GM21723 (cell line): Measurements from ENCODE around the gene XPO5.

Source experiments
- ATAC-seq: cut with Tn5 transposase; IDR thresholded peaks from one replicate; pipeline ENCODE4 v1.9.1; 2021; ENCODE audit warnings: mild to moderate bottlenecking, moderate library complexity; ENCODE audit not compliant: unreplicated experiment

The XPO5 gene

DNA sequence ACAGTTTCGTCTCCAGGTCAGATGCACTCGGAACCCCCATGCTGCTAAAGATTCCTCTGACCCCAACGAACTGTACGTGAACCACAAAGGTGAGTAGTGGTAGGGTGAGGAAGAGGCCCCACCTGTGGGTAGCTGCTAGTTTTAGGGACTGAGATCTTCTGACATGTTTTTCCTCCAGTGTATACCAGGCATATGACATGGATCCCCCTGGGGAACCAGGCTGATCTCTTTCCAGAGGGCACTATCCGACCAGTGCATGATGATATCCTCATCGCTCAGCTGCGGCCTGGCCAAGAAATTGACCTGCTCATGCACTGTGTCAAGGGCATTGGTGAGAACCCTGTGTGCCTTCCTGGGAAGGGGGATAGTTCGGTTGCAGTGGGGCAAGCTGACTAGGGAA is 55.7 kb downstream of the XPO5 start:
- ATAC-seq = no peak

DNA sequence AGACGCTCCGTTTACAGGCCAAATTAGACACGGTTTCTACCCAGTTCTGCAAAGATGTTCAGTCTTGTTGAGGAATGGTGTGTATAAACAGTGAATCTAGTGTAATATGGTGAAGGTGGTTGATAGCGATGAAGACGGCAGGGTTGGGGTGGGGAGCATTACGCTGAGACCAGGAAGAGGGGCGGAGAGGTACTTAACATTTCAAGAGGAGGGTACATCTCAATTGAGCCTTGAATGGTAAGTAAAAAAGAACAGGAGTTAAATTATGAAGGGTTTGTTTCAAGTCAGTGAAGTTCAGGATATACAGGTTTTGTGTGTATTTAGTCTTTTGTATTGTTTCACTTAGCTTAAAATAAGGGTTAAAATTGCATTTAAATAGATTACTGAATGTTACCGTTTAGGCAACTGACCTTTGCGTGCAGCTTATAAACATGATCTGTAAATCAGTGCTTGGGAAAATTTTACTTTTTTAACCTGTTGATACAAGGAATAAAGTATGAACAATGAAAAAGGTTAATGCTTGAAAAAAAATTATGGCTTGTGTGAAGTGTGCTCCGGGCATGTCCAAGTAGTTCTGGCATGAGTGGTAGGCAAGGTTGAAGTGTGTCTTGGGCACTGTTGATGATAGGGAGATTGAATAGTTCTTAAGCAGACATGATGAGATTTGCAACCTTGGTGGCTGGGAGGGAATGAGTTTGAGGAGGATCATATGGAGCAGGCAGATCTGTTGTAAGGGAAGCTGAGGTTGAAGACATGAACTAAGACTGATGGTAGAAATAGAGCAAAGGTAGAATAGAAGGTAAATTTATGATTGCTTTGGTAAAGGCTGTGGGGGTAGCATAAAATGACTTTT is 58.1 kb downstream of the XPO5 start:
- ATAC-seq = no peak

DNA sequence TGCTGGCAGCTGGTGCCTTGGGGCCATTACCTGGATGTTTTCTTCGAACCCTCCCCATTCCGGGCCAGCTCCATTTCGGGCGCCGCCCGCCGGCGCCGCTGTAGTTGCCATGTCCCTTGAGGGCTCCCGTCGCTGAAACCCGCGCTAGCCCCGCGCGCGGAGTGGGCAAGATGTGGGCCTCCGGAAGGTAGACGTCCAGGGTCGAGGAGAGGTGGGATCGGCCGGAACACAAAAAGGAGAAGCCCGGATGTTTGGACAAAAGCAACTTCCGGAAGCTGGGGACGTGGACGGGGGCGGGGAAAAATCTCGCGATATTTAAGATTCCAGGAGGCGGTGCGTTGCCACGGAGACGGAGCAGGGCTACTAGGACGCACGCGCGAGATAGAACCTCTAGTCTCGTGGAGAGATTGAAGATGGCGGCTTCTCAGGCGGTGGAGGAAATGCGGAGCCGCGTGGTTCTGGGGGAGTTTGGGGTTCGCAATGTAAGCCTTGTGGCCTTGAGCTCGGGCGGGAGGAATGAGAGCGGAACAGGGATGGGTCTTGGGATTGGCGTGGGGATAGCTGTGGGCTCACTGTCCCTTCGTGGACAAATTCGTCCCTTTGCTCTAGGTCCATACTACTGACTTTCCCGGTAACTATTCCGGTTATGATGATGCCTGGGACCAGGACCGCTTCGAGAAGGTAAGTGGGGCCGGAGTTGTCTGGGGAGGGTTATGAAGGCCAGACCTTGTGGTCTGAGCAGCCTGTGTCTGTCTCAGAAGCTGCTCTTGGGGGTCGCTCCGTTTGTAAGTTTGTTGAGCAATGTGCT is 58.9 kb downstream of the XPO5 start, which contains the start of the genes POLR1C and YIPF3:
Gene POLR1C, plus strand, starts transcription at position 393 of the 808 bp plus-strand sequence. Its CDS starts 21 bp downstream, at position 414.
Gene YIPF3, minus strand, starts transcription at position 230 of the 808 bp plus-strand sequence. Its CDS starts 119 bp downstream, at position 111.
- ATAC-seq = peak; percentile 88

- no peak for ATAC-seq
These were observed 59.5 kb downstream of the XPO5 start for GRCh38 chr6:43516367-43516696.

GRCh38 chr6:43515808-43516207 is 60.0 kb downstream of the XPO5 start:
- no peak for ATAC-seq

DNA sequence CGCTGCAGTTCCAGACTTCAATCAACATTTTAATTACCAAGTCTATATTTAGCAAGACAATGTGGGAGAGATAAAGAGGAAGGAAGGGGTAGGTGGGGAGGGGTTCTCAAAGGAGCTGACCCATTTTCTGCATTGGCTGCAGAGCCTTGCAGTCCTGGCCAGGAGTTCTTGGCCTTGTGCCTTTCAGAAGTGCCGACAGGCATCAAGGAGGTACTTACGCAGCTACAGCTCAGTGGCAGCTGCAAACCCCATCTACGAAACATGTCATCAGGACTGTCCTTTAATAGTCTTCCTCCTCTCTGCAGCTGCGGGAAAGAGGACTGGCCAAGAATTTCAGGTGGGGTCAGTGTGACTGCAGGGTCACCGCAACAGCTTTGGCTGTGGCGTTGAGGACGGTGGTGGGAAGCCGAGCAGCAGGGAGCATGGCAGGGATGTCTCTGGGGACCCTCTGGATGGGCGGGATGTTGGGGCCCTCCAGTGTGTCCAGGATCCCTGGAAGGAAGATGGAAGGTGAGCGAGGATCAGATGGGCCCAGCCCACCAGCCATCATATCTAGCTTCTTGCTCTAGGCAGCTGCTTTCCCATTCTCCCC is 63.9 kb downstream of the XPO5 start:
- ATAC-seq = no peak

DNA sequence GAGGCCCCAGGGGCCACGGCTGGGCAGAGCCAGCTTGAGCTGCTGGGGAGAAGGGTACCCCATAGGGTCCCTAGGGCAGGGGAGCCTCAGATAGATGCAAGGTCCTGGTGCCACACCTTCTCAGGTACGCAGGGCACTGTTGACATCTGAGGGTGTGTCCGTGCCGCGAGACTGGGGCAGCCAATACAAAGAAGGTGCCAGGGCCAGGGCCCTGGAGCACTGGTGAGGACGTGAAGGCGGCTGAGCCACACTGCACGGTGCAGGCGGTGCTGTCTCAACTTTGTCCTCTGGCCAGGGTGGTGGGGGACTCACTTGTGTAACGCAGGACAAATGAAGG is 65.0 kb downstream of the XPO5 start:
- ATAC-seq = no peak

DNA sequence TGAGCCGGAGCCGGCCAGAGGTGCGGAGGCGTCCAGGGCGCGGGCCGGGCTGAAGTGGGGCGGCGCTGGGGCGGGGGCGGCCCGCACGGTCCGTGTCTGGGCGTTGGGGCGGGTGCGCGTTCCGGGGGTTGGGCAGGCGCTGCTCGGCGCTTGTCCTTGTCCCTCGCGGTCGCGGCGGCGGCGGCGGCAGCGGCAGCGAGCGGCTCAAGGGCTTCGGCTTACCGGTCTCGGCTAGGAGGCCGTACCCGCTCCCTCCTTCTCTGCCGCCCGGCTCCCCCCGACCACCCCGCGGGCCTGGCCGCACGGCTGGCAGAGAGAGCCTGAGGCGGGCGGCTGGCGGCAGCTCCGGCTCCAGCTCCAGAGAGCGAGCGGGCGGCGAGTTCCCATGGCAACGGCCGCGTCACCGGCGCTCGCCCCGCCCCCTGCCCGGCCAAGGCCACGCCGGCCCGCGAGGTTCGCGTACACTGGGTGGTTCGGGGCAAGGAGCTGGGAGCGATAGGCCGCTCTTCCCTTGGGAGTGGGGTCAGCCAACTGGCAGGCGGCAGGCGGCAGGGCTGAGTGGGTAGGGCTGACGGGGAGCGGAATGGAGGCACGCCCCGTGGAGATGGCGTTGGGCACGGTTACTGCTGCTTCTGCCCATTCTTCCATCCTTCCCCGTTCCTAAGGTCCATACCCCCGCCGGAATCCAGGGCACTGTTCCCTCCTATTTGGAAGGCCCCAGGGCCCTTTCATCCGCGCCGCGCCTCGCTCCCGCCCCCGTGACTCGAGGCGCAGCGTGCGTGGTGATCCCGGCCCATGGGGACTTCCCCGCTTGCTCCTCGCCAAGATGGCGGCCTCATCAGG is 65.6 kb downstream of the XPO5 start, which contains the start of gene LRRC73:
Gene LRRC73, minus strand, starts transcription at position 363 of the 843 bp plus-strand sequence. CDS start 561 bp downstream, outside the sequence.
- peak; percentile 61 for ATAC-seq

- ATAC-seq = no peak
These were observed 66.5 kb downstream of the XPO5 start for GRCh38 chr6:43509142-43509983.

GRCh38 chr6:43508481-43509141 is 67.2 kb downstream of the XPO5 start:
- ATAC-seq = no peak

GRCh38 chr6:43506667-43507471 is 69.0 kb downstream of the XPO5 start:
- peak; percentile 52 for ATAC-seq

DNA sequence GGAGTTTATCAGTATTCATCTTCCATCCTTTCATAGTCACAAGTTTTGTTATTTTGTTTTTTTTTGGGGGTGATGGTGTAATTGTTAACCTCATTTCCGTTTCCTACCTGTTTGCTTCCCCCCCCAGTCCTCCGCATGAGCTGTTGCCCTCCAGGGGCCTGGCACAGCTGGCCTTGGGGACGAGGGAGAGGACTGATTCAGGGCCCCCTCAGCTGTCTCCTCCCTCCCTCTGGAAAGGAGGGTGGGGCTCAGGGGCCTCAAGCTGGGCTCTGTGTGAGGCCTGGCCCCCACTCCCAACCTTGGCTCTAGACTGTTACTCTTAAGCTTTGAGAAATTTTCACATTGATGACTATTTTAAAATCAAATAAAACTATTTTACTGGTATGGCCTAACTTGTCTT is 69.7 kb downstream of the XPO5 start:
- ATAC-seq = no peak

DNA sequence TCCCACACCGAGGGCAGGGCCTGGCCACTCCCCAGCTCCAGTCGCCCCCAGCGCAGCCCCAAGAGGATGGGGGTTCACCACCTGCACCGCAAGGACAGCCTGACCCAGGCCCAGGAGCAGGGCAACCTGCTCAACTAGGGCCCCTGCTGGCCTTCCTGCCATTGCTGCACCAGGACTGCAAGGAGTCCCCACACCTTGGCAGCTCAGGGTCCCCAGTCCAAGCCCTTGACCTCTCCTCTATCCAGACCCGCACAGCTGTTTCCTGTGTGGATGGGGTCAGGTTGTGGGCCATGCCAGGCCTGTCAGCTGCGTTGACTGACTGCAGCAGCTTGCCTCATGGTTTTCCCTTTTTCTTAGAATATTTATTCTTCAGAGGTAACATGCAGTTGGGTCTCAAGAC is 70.1 kb downstream of the XPO5 start:
- no peak for ATAC-seq

- no peak for ATAC-seq
These were observed 70.9 kb downstream of the XPO5 start for GRCh38 chr6:43504756-43505593.

DNA sequence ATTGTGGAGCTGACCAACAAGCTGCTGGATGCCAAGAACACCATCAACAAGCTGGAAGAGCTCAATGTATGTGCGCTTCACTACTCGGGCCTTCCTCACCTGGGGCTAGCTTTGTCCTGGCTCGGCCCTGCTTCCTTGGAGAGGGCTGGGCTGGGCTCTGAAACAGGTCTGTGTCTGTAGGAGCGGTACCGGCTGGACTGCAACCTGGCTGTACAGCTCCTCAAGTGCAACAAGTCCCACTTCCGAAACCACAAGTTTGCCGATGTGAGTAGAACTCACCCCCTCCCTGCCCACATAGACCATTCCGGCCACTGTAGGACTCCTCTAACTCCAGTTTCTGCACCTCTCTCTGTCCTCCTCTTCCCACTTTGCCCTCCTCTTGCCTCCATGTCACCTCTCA is 72.4 kb downstream of the XPO5 start:
- ATAC-seq = no peak

- ATAC-seq = no peak
These were observed 73.2 kb downstream of the XPO5 start for GRCh38 chr6:43502666-43503065.

DNA sequence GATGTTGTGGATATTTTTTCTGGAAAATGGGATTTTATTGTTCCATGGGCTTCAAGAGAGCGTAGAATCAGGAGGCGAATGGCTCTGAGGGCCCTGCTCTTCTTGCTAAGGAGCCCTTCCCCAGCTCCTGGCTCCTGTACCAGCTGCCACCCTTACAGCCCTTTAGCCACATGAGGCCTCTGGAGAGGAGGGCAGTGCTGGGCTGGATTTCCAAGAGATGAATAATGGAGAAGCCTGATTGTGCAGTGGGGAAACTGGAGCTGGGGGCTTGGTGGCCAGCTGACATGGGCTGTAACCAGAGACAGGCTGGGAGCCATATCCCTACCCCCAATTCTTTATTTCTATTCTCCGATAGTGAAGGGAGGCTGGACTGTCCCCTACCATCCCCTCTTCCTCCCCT is 74.9 kb downstream of the XPO5 start:
- ATAC-seq = no peak
